Mesodermal cell (in vitro differentiated cells): ENCODE measurements around the gene ARHGAP24.
A peak's percentile ranks its signal among the peaks of the same experiment; 100 is the strongest.

Source experiments
- H3K27ac ChIP-seq: 2 replicates; pipeline ENCODE4 v1.7.0; 2013; ENCODE audit warnings: mild to moderate bottlenecking, low read depth, low read length, moderate library complexity; ENCODE audit not compliant: severe bottlenecking
- H3K36me3 ChIP-seq: 2 replicates; pipeline ENCODE4 v1.7.1; 2013; ENCODE audit warnings: mild to moderate bottlenecking, low read length, moderate library complexity; ENCODE audit not compliant: control insufficient read depth, insufficient read depth
- H3K4me1 ChIP-seq: one replicate; pipeline ENCODE4 v1.7.1; 2013; ENCODE audit warnings: mild to moderate bottlenecking, low read length; ENCODE audit not compliant: insufficient read depth, control insufficient read depth, poor library complexity, severe bottlenecking
- H3K4me3 ChIP-seq: 2 replicates; pipeline ENCODE4 v1.7.0; 2013; ENCODE audit warnings: low read length, control low read depth, mild to moderate bottlenecking; ENCODE audit not compliant: insufficient read depth, poor library complexity, severe bottlenecking; ENCODE audit errors: extremely low read depth
- H3K9me3 ChIP-seq: 2 replicates; pipeline ENCODE4 v1.7.1; 2013; ENCODE audit warnings: mild to moderate bottlenecking, low read length, moderate library complexity; ENCODE audit not compliant: control insufficient read depth
- WGBS, 2 experiments: methylation state at CpG; one replicate each; pipeline ENCODE4 v1.1.5; 2013; ENCODE audit warnings: missing lambda C conversion rate in 2 of 2; ENCODE audit not compliant: insufficient coverage in 2 of 2; 5-methylcytosine and 5-hydroxymethylcytosine counted together

The ARHGAP24 gene

DNA sequence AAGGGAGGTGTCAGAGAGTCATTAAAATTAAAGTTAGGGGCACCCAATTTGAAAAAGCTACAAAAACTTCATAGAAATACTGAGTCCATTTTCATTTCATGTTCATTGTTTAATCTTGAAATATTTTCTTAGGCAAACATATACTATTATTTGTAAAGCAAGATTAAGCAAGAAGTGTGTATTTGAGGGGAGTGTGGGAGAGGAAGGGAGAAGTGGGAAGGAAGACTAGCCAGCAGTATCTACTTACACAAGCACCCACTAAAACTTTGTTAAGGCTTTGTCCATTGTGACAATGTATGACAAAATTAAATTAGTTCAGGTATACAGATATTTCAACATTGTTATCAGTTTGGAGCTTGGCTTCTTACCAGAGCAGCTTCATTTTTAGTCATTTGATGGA lies 222.9 kb downstream of the ARHGAP24 start:
- Histone ChIP-seq H3K4me1 (no peaks in the 10 kb centered on the region), H3K9me3 (no peaks in the 10 kb centered on the region), H3K36me3 (no peaks in the 10 kb centered on the region), H3K4me3 (no peak overlapping the region), H3K27ac (no peak overlapping the region)

DNA sequence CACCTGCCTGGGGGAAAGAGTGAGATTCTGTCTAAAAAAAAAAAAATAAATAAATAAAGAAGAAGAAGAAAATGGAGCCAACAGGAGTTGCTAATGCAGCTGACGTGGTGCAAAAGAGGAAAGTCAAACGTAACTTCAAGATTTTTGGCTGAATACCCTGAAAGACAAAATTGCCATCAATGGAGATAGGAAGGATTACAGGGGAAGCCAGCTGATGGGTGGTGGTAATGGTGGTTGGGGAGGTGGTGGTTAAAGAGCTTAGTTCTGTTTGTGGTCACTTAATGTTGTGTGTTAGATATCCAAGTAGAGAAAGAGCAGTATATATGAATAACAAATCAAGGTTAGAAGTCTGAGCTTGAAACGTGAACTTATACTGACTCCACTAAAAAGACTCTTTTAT lies 225.4 kb downstream of the ARHGAP24 start:
- no peaks in the 10 kb centered on the region for H3K36me3 ChIP-seq
- WGBS, 2 experiments = 94 to 100% methylated on average over 2 of the region's 3 CpGs
- H3K9me3 ChIP-seq = no peaks in the 10 kb centered on the region
- H3K4me1 ChIP-seq = no peaks in the 10 kb centered on the region
- H3K27ac ChIP-seq = no peak overlapping the region
- H3K4me3 ChIP-seq = no peak overlapping the region

DNA sequence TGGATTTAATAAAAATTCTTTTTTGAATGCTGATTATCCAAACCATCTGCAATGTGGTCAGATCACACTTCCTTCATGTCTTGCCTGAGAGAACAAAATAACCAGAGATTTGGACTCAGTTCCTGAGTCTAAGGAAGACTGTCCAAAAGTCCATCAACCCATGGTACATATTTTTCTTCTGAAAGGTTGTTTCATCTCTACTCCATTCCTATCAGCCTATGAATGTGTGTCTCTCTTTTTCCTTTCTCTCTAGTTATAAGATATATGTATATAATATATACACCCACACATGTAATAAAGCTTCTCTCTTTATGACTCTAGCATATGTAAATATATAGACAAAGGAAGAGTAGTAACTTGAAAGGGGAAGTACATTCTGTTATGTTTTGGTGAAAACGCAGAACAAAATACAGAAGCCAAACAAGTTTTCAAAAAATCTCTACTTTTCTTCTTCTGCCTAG lies 226.9 kb downstream of the ARHGAP24 start:
- Histone ChIP-seq H3K27ac (no peak overlapping the region), H3K9me3 (no peaks in the 10 kb centered on the region), H3K4me3 (no peak overlapping the region), H3K4me1 (no peaks in the 10 kb centered on the region), H3K36me3 (no peaks in the 10 kb centered on the region)
- WGBS, 2 experiments = no CpG with 5 or more reads among the region's 1 CpG

DNA sequence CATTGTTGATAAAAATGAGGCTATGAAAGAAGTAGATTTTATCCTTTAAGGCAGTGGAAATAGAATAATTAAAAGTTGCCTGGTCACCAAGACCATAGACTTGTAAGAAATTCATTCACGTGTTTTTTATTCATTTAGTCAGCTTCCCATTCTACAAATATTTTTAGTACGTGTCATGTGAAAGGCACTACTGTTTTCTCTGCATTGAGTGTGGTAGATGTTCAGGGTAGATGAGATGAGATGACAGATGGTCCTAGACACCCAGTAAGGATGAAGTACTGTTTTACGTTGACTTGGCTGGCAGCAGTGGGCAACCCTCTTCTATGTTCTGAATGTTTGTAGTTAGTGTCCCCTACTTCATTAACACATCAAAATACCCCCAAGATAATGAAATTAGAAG lies 228.1 kb downstream of the ARHGAP24 start:
- peak overlapping the region; percentile 39 for H3K27ac ChIP-seq

DNA sequence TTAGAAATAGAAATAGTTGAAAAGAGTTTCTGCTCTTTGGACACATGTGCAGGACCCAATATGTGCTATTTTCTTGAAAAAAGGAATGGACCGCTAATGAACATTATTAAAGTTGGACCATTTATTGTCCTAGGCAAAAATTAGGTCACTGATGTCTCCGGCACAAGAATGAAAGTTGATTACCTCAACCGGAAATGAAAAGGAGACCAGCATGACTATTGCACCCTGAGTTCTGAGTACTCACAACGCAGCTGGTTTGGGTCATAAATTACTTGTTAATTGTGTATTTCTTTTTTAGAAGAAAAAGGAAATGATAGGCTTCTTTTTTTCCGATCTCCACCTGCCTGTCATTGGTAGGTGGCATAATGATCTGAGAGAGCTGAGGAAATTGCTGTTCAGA lies 232.7 kb downstream of the ARHGAP24 start:
- H3K27ac ChIP-seq = no peak overlapping the region
- 93% methylated on average over 4 to 5 of the region's 5 CpGs for WGBS, 2 experiments

More for the DNA sequence above, 228.1 kb downstream of the ARHGAP24 start:
- H3K4me3 ChIP-seq = no peak overlapping the region
- H3K9me3 ChIP-seq = no peaks in the 10 kb centered on the region
- H3K4me1 ChIP-seq = no peaks in the 10 kb centered on the region
- no peaks in the 10 kb centered on the region for H3K36me3 ChIP-seq
- WGBS, 2 experiments = no CpG with 5 or more reads among the region's 3 CpGs

DNA sequence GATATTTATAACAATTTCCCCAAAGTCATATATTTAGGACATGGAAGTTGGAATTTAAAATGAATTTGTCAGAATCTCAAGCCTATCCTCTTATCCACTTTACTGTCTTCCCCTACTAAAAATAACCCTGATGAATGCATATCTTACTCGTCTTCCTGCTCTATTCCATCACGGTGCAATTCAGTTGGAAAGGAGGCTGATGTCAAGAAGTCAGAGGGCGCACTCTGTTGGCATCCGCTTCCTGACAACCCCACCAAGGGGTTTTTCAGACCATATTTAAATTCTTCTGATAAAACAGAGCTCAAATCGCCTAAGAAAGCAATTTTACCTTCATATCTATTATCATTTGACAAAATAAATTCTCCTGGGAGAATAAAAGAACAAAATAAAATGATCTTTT lies 233.5 kb downstream of the ARHGAP24 start:
- no peaks in the 10 kb centered on the region for H3K4me1 ChIP-seq
- no peaks in the 10 kb centered on the region for H3K9me3 ChIP-seq
- no peak overlapping the region for H3K4me3 ChIP-seq
- no peaks in the 10 kb centered on the region for H3K36me3 ChIP-seq
- no peak overlapping the region for H3K27ac ChIP-seq
- WGBS, 2 experiments = 60 to 80% methylated on average over 1 to 3 of the region's 5 CpGs

More for the DNA sequence above, 232.7 kb downstream of the ARHGAP24 start:
- Histone ChIP-seq H3K9me3 (no peaks in the 10 kb centered on the region), H3K4me1 (no peaks in the 10 kb centered on the region), H3K36me3 (no peaks in the 10 kb centered on the region), H3K4me3 (no peak overlapping the region)

DNA sequence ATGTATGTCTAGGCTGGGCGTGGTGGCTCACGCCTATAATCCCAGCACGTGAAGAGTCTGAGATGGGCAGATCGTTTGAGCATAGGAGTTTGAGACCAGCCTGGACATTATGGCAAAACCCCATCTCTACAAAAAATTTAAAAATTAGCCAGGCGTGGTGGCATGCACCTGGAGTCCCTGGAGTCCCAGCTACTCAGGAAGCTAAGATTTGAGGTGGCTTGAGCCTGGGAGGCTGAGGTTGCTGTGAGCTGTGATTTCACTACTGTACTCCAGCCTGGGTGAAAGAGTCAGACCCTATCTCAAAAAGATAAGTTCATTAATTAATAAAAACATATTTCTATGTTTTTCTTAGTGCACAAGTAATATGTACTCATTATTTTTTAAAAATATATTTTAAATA lies 238.1 kb downstream of the ARHGAP24 start:
- no peak overlapping the region for H3K4me3 ChIP-seq
- no peaks in the 10 kb centered on the region for H3K9me3 ChIP-seq
- H3K4me1 ChIP-seq = no peaks in the 10 kb centered on the region
- WGBS, 2 experiments = 91 to 96% methylated on average over 3 to 4 of the region's 5 CpGs
- no peak overlapping the region for H3K27ac ChIP-seq
- H3K36me3 ChIP-seq = no peaks in the 10 kb centered on the region

DNA sequence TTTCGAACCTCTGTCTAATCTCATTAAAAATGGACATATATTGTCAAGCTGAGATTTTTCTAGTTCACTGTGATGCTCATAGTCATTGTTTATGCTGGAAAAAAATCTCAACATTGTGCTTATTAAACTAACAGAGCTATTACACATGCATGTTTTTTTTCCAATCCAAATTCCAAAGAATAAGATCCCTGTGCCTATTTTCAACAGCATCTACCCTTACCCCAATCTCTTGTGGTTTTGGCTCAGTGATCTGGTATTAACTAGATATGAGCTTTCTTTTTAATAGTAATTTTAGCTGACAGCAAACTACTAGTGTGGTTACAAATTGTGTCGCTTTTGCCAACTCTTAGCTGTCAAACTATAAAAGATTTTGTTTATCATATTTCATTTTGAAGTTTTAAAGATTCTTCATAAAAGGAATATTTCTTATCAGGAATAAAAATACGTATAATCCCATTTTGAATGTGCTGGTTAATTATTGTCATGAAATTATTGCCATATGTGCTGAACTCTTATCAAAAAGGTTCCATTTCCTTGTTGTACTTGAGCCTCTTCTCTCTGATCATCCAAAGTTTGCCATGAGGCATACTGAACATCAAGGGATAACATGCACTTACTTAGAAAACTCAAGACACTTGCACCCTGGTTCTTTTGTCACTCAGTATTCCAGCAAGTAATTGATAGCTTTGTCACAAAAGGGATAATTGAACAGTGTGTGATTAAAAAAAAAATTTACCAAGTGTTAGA lies 241.2 kb downstream of the ARHGAP24 start:
- Histone ChIP-seq H3K36me3 (no peaks in the 10 kb centered on the region), H3K4me1 (peaks cover 7% of the 10 kb centered on the region), H3K4me3 (no peak overlapping the region), H3K27ac (no peak overlapping the region), H3K9me3 (no peaks in the 10 kb centered on the region)
- no CpG with 5 or more reads among the region's 3 CpGs for WGBS, 2 experiments

DNA sequence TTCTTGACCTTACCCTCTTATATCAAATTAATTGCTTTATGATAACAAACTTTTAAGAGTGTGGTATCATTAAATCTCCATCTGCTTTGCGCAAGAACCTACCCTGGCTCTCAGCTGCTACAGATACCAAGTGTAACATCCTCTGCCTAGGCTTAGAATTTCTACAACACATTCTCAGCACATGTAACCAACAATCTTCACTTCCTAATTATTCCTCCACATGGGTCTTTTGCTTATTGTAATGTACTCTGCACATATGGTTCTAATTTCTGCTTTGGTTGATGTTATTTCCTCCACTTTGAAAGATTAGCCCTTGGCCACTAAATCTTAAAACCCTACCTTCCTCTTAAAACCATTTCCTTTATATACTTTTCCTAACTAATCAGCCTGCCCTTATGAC lies 242.4 kb downstream of the ARHGAP24 start:
- WGBS, 2 experiments = 100% methylated on average over 1 of the region's 1 CpG; no CpG with 5 or more reads in 1 of the 2 experiments
- Histone ChIP-seq H3K4me1 (peaks cover 7% of the 10 kb centered on the region), H3K9me3 (no peaks in the 10 kb centered on the region), H3K27ac (no peak overlapping the region), H3K36me3 (no peaks in the 10 kb centered on the region), H3K4me3 (no peak overlapping the region)

DNA sequence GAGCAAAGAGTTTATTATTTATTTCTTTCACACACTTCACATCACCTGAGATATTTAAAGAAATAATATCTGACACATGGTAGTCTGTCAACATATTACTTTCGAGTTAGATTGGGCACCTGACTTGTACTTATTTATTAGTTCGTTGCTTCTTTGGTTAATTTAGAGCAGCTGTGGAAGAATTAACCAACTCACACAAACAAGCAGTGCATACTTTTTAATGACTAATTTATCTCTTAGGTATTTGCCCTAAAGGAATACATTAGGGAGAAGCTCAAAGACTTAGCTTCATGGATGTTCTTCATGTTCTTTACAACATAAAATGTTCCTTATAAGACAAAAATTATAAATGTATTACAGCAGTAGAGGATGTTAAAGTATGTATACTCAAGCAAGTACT lies 242.9 kb downstream of the ARHGAP24 start:
- no peak overlapping the region for H3K27ac ChIP-seq
- 90% methylated on average over 2 of the region's 2 CpGs; no CpG with 5 or more reads in 1 of the 2 experiments for WGBS, 2 experiments

DNA sequence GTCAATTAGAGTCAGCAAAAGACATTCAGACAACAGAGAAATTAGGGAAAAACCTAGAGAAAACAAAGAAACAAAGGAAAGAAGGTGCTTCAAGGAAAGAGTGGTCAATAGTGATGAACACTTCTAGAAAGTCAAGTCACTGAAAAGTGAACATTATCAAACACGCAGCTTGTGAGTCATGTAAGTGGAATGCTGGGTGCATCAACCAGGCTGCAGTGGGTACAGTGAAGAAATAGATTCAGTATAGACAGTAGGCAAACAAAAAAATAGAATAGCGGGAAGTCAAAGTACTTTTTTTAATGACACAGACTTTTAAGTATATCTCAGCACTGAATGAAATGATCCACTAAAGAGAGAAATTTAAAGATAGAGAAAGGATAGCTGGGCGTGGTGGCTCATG lies 245.8 kb downstream of the ARHGAP24 start:
- Histone ChIP-seq H3K4me1 (peaks cover 13% of the 10 kb centered on the region), H3K4me3 (no peak overlapping the region), H3K27ac (no peak overlapping the region), H3K9me3 (no peaks in the 10 kb centered on the region), H3K36me3 (no peaks in the 10 kb centered on the region)
- 50% methylated on average over 2 of the region's 3 CpGs for WGBS, 2 experiments

More for the DNA sequence above, 242.9 kb downstream of the ARHGAP24 start:
- H3K4me1 ChIP-seq = peaks cover 7% of the 10 kb centered on the region
- H3K9me3 ChIP-seq = no peaks in the 10 kb centered on the region
- no peaks in the 10 kb centered on the region for H3K36me3 ChIP-seq
- no peak overlapping the region for H3K4me3 ChIP-seq
